HepG2 (cell line): ENCODE results near the gene PSIP1. TPM values are rescaled to one million over a fixed set of nuclear protein-coding genes. Genes with fewer than 3 reads are reported as not detected.

Experiments used
- CAMTA2 ChIP-seq: sonication (generic); formaldehyde crosslinking; IDR thresholded peaks from 2 replicates; pipeline ENCODE4 v1.4.0; 2020; ENCODE audit warnings: mild to moderate bottlenecking, missing genetic modification reagents, borderline replicate concordance
- CEBPZ ChIP-seq: IDR thresholded peaks from 2 replicates; pipeline ENCODE4 v1.6.1; 2012; ENCODE audit warnings: low read length, improper control_type of control experiment
- FOXK2 ChIP-seq: fragments of 450-650 bp; IDR thresholded peaks from 2 replicates; pipeline ENCODE4 v1.6.1; 2016
- KIAA2018 ChIP-seq: sonication (generic); formaldehyde crosslinking; IDR thresholded peaks from 2 replicates; pipeline ENCODE4 v1.5.0; 2020; ENCODE audit warnings: mild to moderate bottlenecking, missing genetic modification reagents, borderline replicate concordance
- NCOA1 ChIP-seq: sonication (generic); formaldehyde crosslinking; IDR thresholded peaks from 2 replicates; pipeline ENCODE4 v1.9.0; 2021; ENCODE audit warnings: missing genetic modification reagents
- NRL ChIP-seq: sonication (generic); formaldehyde crosslinking; IDR thresholded peaks from 2 replicates; pipeline ENCODE4 v1.5.0; 2020; ENCODE audit warnings: missing genetic modification reagents, mild to moderate bottlenecking, moderate library complexity, borderline replicate concordance
- RBAK ChIP-seq: sonication (generic); formaldehyde crosslinking; IDR thresholded peaks from 2 replicates; pipeline ENCODE4 v1.5.1; 2020; ENCODE audit warnings: mild to moderate bottlenecking, missing genetic modification reagents
- YEATS4 ChIP-seq: sonication (generic); formaldehyde crosslinking; IDR thresholded peaks from 2 replicates; pipeline ENCODE4 v1.4.0; 2020; ENCODE audit warnings: missing genetic modification reagents, borderline replicate concordance
- ZNF10 ChIP-seq: sonication (generic); formaldehyde crosslinking; IDR thresholded peaks from 2 replicates; pipeline ENCODE4 v1.4.0; 2020; ENCODE audit warnings: mild to moderate bottlenecking, low read depth, missing genetic modification reagents, borderline replicate concordance
- ZNF383 ChIP-seq: sonication (generic); formaldehyde crosslinking; IDR thresholded peaks from 2 replicates; pipeline ENCODE4 v1.4.0; 2020; ENCODE audit warnings: missing genetic modification reagents, mild to moderate bottlenecking, borderline replicate concordance
- ZNF414 ChIP-seq: sonication (generic); formaldehyde crosslinking; IDR thresholded peaks from 2 replicates; pipeline ENCODE4 v1.5.0; 2020; ENCODE audit warnings: missing genetic modification reagents
- ZNF546 ChIP-seq: sonication (generic); formaldehyde crosslinking; conservative IDR thresholded peaks from 2 replicates; pipeline ENCODE4 v1.8.1; 2023; ENCODE audit warnings: mild to moderate bottlenecking, missing genetic modification reagents
- ZNF570 ChIP-seq: sonication (generic); formaldehyde crosslinking; IDR thresholded peaks from 2 replicates; pipeline ENCODE4 v1.4.0; 2020; ENCODE audit warnings: mild to moderate bottlenecking, missing genetic modification reagents, borderline replicate concordance
- ZNF674 ChIP-seq: sonication (generic); formaldehyde crosslinking; IDR thresholded peaks from 2 replicates; pipeline ENCODE4 v1.5.0; 2020; ENCODE audit warnings: low read depth, mild to moderate bottlenecking, missing genetic modification reagents
- ZNF784 ChIP-seq: sonication (generic); formaldehyde crosslinking; IDR thresholded peaks from 2 replicates; pipeline ENCODE4 v1.5.1; 2020; ENCODE audit warnings: missing genetic modification reagents, mild to moderate bottlenecking, borderline replicate concordance
- polyA plus RNA-seq, 8 experiments: library from polyadenylated mRNA; depleted of rRNA in 3 of 8; stranded (reverse) in 7 of 8; unstranded in 1 of 8; fragments of >200 nt; fragmentation: Illumina TruSeq in 4 of 8; extraction: Trizol in 4 of 8; gene quantifications; 2 replicates each; pipeline versions ENCODE4 v1.2.1 to v1.2.3, GENCODE V29; 2011 to 2016; ENCODE audit warnings: low read depth in 4 of 8, missing spikeins in 1 of 8, mixed read lengths in 1 of 8; ENCODE audit not compliant: insufficient read depth in 1 of 8
- total RNA-seq, 5 experiments: library from RNA; depleted of rRNA; stranded (reverse); fragments of >200 nt; fragmentation: Illumina TruSeq; extraction: Trizol; gene quantifications; 2 replicates each; pipeline ENCODE4 v1.2.3, GENCODE V29; 2016; ENCODE audit warnings: low read depth in 1 of 5

Gene PSIP1
- total and polyA plus RNA-seq, 2 of the 13 experiments (the other 11 are each of a cell fraction or from before 2014, with no cell fraction given), result 12.6 to 46.4 TPM

- TF ChIP-seq KIAA2018 (CRISPR knock-in tag), result 0 out of 2 replicates have a peak, but pooled peaks have one; percentile 49
- no peak for TF ChIP-seq ZNF570
- peak; percentile 97 for TF ChIP-seq YEATS4
- TF ChIP-seq ZNF674 (CRISPR knock-in tag), result no peak
- no peak for TF ChIP-seq ZNF10 (CRISPR knock-in tag)
- TF ChIP-seq NCOA1 (CRISPR knock-in tag), result 0 out of 2 replicates have a peak, but pooled peaks have one; percentile 75
- TF ChIP-seq CAMTA2 (CRISPR knock-in tag), result peak; percentile 94
- TF ChIP-seq ZNF383 (CRISPR knock-in tag), result no peak
- TF ChIP-seq ZNF546 (CRISPR knock-in tag), result peak; percentile 70; the same call in 1 of the 2 replicates
- TF ChIP-seq NRL (CRISPR knock-in tag), result peak; percentile 67
- TF ChIP-seq ZNF414 (CRISPR knock-in tag), result peak; percentile 69; the same call in 1 of the 2 replicates
- no peak for TF ChIP-seq CEBPZ
- no peak for TF ChIP-seq RBAK (CRISPR knock-in tag)
- no peak for TF ChIP-seq FOXK2
- TF ChIP-seq ZNF784 (CRISPR knock-in tag), result peak; percentile 78
Observed at GRCh38 chr9:15422372-15423230, 88.2 kb downstream of the PSIP1 start, which contains the start of gene SNAPC3 (continued).
